T-cell (primary cell): ENCODE results near the gene FSTL4. TPM values are rescaled to one million over a fixed set of nuclear protein-coding genes. Genes with fewer than 3 reads are reported as not detected.

Experiments
- ATAC-seq, 4 experiments: fragments of 200-7000 bp in 3 of 4; fragments of 150-1000 bp in 1 of 4; cut with Tn5 transposase; replicated peaks in 1 of 4; 1 replicate in 3 of 4; 2 replicates in 1 of 4; pipeline ENCODE4 v1.10.0; 2021; ENCODE audit warnings: moderate library complexity in 3 of 4, mild to moderate bottlenecking in 2 of 4, moderate number of reproducible peaks in 1 of 4
- CTCF ChIA-PET, 2 donors: fragments of 300-600 bp; sonication (Branson Sonifier 250); formaldehyde crosslinking; loops; one replicate each; lab custom pipeline; 2022; ENCODE audit warnings: antibody characterized with exemption in 2 of 2; lab: Charles Lee
- POLR2A ChIA-PET, 2 donors: fragments of 300-600 bp; sonication (Branson Sonifier 250); formaldehyde crosslinking; loops; one replicate each; lab custom pipeline; 2022; ENCODE audit warnings: antibody characterized with exemption in 2 of 2; lab: Charles Lee
- DNase-seq, 35 experiments: peaks; one replicate each; pipeline versions ENCODE4 v3.0.0 to v3.0.0-alpha.2; 2013 to 2023
- H3K27ac ChIP-seq: one replicate; pipeline ENCODE4 v1.5.1; 2013; ENCODE audit warnings: low read length
- H3K27me3 ChIP-seq, 2 experiments: replicated peaks in 1 of 2; 1 replicate in 1 of 2; 2 replicates in 1 of 2; pipeline versions ENCODE4 v1.6.1 to v1.7.0; 2013; ENCODE audit warnings: low read length in 1 of 2, mixed read lengths in 1 of 2; ENCODE audit not compliant: control insufficient read depth in 2 of 2, insufficient read depth in 2 of 2; ENCODE audit errors: extremely low read depth in 1 of 2
- H3K36me3 ChIP-seq, 2 donors: 1 replicate in 1 of 2; 2 replicates in 1 of 2; pipeline versions ENCODE4 v1.6.1 to v1.7.0; 2013; ENCODE audit warnings: low read length in 1 of 2; ENCODE audit not compliant: control insufficient read depth in 2 of 2, insufficient read depth in 1 of 2; ENCODE audit errors: extremely low read depth in 1 of 2
- H3K4me1 ChIP-seq, 2 experiments: 1 replicate in 1 of 2; 2 replicates in 1 of 2; pipeline versions ENCODE4 v1.6.1 to v1.7.0; 2013; ENCODE audit warnings: low read length in 2 of 2, mixed read lengths in 1 of 2; ENCODE audit not compliant: insufficient read depth in 2 of 2, control insufficient read depth in 1 of 2; ENCODE audit errors: extremely low read depth in 1 of 2
- H3K4me3 ChIP-seq, 2 donors: 1 replicate in 1 of 2; 2 replicates in 1 of 2; pipeline versions ENCODE4 v1.5.1 to v1.7.0; 2013; ENCODE audit warnings: mild to moderate bottlenecking in 2 of 2, low read length in 1 of 2, moderate library complexity in 1 of 2; ENCODE audit not compliant: control insufficient read depth in 1 of 2; ENCODE audit errors: extremely low read depth in 1 of 2
- H3K9me3 ChIP-seq: 2 replicates; pipeline ENCODE4 v1.7.0; 2013
- H3K27ac Mint-ChIP-seq, 2 donors: one replicate each; pipeline ENCODE4 v1.8.0; 2020 to 2021; ENCODE audit warnings: mild to moderate bottlenecking in 2 of 2, mixed read lengths in 2 of 2
- H3K27me3 Mint-ChIP-seq, 2 donors: one replicate each; pipeline ENCODE4 v1.8.0; 2021 to 2022; ENCODE audit warnings: mixed read lengths in 2 of 2
- H3K36me3 Mint-ChIP-seq: one replicate; pipeline ENCODE4 v1.8.0; 2021; ENCODE audit warnings: mixed read lengths
- H3K4me1 Mint-ChIP-seq, 3 donors: one replicate each; pipeline ENCODE4 v1.8.0; 2020 to 2022; ENCODE audit warnings: mixed read lengths in 3 of 3, mild to moderate bottlenecking in 1 of 3
- H3K4me3 Mint-ChIP-seq, 3 donors: one replicate each; pipeline ENCODE4 v1.8.0; 2020 to 2022; ENCODE audit warnings: mild to moderate bottlenecking in 3 of 3, mixed read lengths in 3 of 3, moderate library complexity in 3 of 3
- H3K9me3 Mint-ChIP-seq, 3 donors: one replicate each; pipeline ENCODE4 v1.8.0; 2020 to 2022; ENCODE audit warnings: mixed read lengths in 3 of 3
- WGBS: methylation state at CpG from one replicate; pipeline ENCODE4 v1.1.5; 2013; ENCODE audit warnings: missing lambda C conversion rate; ENCODE audit not compliant: insufficient coverage; 5-methylcytosine and 5-hydroxymethylcytosine counted together
- total RNA-seq, 35 experiments: library from RNA in 6 of 35; stranded (reverse) in 6 of 35; fragments of 120-200 nt in 1 of 35; gene quantifications; one replicate each; pipeline versions ENCODE4 v1.2.1 to v1.2.4 and lab custom pipeline; 2013 to 2026

FSTL4 gene
- total RNA-seq, 5 donors from 2014 or later (not counting 1 experiment from before 2014, with no cell fraction given), result 1.6 TPM; not detected in 3

- no peak overlapping the region for H3K27ac ChIP-seq
- H3K9me3 ChIP-seq, result no peaks in the 10 kb centered on the region
- Mint-ChIP-seq H3K36me3 (no peaks in the 10 kb centered on the region), H3K27me3 (no peaks in the 10 kb centered on the region), H3K9me3 (peaks cover 0 to 3% (median 3%) of the 10 kb centered on the region in 3 donors), H3K4me1 (peaks cover 17 to 22% (median 20%) of the 10 kb centered on the region in 3 donors), H3K4me3 (peak overlapping the region in 1 of 3 donors; percentile 29), H3K27ac (no peak overlapping the region)
- no peak for ATAC-seq
- H3K36me3 ChIP-seq, result no peaks in the 10 kb centered on the region
- CTCF ChIA-PET, result no interaction called here
- no peak for DNase-seq
- POLR2A ChIA-PET, result no interaction called here
- H3K4me1 ChIP-seq, result peaks cover 11 to 18% of the 10 kb centered on the region in 2 experiments
- no peak overlapping the region for H3K4me3 ChIP-seq
- WGBS, result 95% methylated on average over 4 of the region's 4 CpGs
- H3K27me3 ChIP-seq, result peaks cover 0 to 5% of the 10 kb centered on the region in 2 experiments
Observed at GRCh38 chr5:133149345-133149744, 463.0 kb downstream of the FSTL4 start.

- Histone ChIP-seq H3K4me1 (peaks cover 11 to 18% of the 10 kb centered on the region in 2 experiments), H3K27ac (no peak overlapping the region), H3K9me3 (no peaks in the 10 kb centered on the region), H3K27me3 (peaks cover 0 to 7% of the 10 kb centered on the region in 2 experiments), H3K36me3 (no peaks in the 10 kb centered on the region), H3K4me3 (no peak overlapping the region)
- peaks cover 0 to 1% of the 10 kb centered on the region in 2 donors for H3K27me3 Mint-ChIP-seq
- ChIA-PET POLR2A (no interaction called here), CTCF (interaction anchor here in 1 of 2 donors (1.0 kb wide), 1 partner anchor 18 kb away, joined by 3 read pairs; no protein-coding TSS in a partner anchor)
- peak overlapping the region in 1 of 3 donors; percentile 29 for H3K4me3 Mint-ChIP-seq
- DNase-seq (peak in 3 of 35 experiments; percentile 6 to 15 (median 10)), ATAC-seq (peak; percentile 37 to 72 (median 53))
- H3K27ac Mint-ChIP-seq, result peak overlapping the region; percentile 35 to 71
- WGBS, result 83% methylated on average over 4 of the region's 7 CpGs
- H3K36me3 Mint-ChIP-seq, result no peaks in the 10 kb centered on the region
- H3K4me1 Mint-ChIP-seq, result peaks cover 17 to 22% (median 20%) of the 10 kb centered on the region in 3 donors
- H3K9me3 Mint-ChIP-seq, result peaks cover 3 to 10% (median 8%) of the 10 kb centered on the region in 3 donors
Observed at GRCh38 chr5:133147815-133148567, 464.4 kb downstream of the FSTL4 start.

GRCh38 chr5:133147411-133147810, 464.9 kb downstream of the FSTL4 start:
- no peak overlapping the region for H3K4me3 ChIP-seq
- no peak overlapping the region for H3K27ac ChIP-seq
- DNase-seq (peak in 13 of 35 experiments; percentile 3 to 25 (median 8)), ATAC-seq (peak in 3 of 4 experiments; percentile 36 to 71 (median 70))
- peaks cover 0 to 6% of the 10 kb centered on the region in 2 experiments for H3K27me3 ChIP-seq
- no peaks in the 10 kb centered on the region for H3K36me3 Mint-ChIP-seq
- POLR2A ChIA-PET, result no interaction called here
- H3K27me3 Mint-ChIP-seq, result peaks cover 0 to 1% of the 10 kb centered on the region in 2 donors
- H3K36me3 ChIP-seq, result no peaks in the 10 kb centered on the region
- H3K9me3 Mint-ChIP-seq, result peaks cover 3 to 10% (median 8%) of the 10 kb centered on the region in 3 donors
- H3K4me1 Mint-ChIP-seq, result peaks cover 17 to 22% (median 20%) of the 10 kb centered on the region in 3 donors
- H3K9me3 ChIP-seq, result no peaks in the 10 kb centered on the region
- WGBS, result 39% methylated on average over 7 of the region's 7 CpGs
- H3K27ac Mint-ChIP-seq, result peak overlapping the region; percentile 18 to 71
- CTCF ChIA-PET, result no interaction called here
- H3K4me3 Mint-ChIP-seq, result peak overlapping the region in 1 of 3 donors; percentile 29
- peaks cover 11 to 18% of the 10 kb centered on the region in 2 experiments for H3K4me1 ChIP-seq
